H1 (cell line): Measurements from ENCODE around the gene GXYLT2. TPM values are rescaled to one million over a fixed set of nuclear protein-coding genes. Genes with fewer than 3 reads are reported as not detected.

Source experiments
- CTCF ChIA-PET: fragments of 300-600 bp; sonication (Branson Sonifier 250); formaldehyde crosslinking; loops from one replicate; lab custom pipeline; 2021; ENCODE audit not compliant: partially characterized antibody; lab: Charles Lee
- POLR2A ChIA-PET: fragments of 300-600 bp; sonication (Branson Sonifier 250); formaldehyde crosslinking; loops from one replicate; lab custom pipeline; 2021; ENCODE audit warnings: inconsistent platforms; ENCODE audit not compliant: partially characterized antibody; lab: Charles Lee
- DNase-seq, 2 experiments: peaks; one replicate each; pipeline versions ENCODE4 v3.0.0 to v3.0.0-alpha.2; 2010 to 2022; ENCODE audit warnings: low spot score in 2 of 2, low read depth in 1 of 2, mixed read lengths in 1 of 2
- FAIRE-seq: peaks from 2 replicates; lab custom pipeline; 2011; peaks lifted over from hg19 to GRCh38; lab: Jason Lieb, UNC
- H2AFZ ChIP-seq: 2 replicates; pipeline ENCODE4 v1.8.1; 2012; ENCODE audit warnings: low read length, inconsistent platforms
- H2AK5ac ChIP-seq: 2 replicates; pipeline ENCODE4 v1.6.1; 2013; ENCODE audit warnings: low read depth, low read length
- H2BK120ac ChIP-seq: replicated peaks from 2 replicates; pipeline ENCODE3; 2013; ENCODE audit warnings: low read depth, low read length, inconsistent platforms
- H2BK12ac ChIP-seq: 2 replicates; pipeline ENCODE4 v1.6.1; 2013; ENCODE audit warnings: low read depth, low read length
- H2BK15ac ChIP-seq: 2 replicates; pipeline ENCODE4 v1.6.1; 2013; ENCODE audit warnings: low read length
- H2BK20ac ChIP-seq: 2 replicates; pipeline ENCODE4 v1.6.1; 2013; ENCODE audit warnings: low read length
- H2BK5ac ChIP-seq: 2 replicates; pipeline ENCODE4 v1.6.1; 2013; ENCODE audit warnings: low read depth, low read length
- H3K14ac ChIP-seq: 2 replicates; pipeline ENCODE4 v1.6.1; 2013; ENCODE audit warnings: inconsistent platforms; ENCODE audit not compliant: insufficient read length
- H3K18ac ChIP-seq: 2 replicates; pipeline ENCODE4 v1.6.1; 2013; ENCODE audit warnings: low read length; ENCODE audit errors: extremely low read depth
- H3K23ac ChIP-seq: 2 replicates; pipeline ENCODE4 v1.6.1; 2013; ENCODE audit warnings: inconsistent platforms; ENCODE audit not compliant: insufficient read length
- H3K23me2 ChIP-seq: 2 replicates; pipeline ENCODE4 v1.6.1; 2013; ENCODE audit warnings: low read depth, low read length
- H3K27ac ChIP-seq: 2 replicates; pipeline ENCODE4 v1.6.1; 2011; ENCODE audit warnings: low read depth, low read length, inconsistent platforms
- H3K27me3 ChIP-seq, 4 experiments: replicated peaks in 1 of 4; 1 replicate in 1 of 4; 2 replicates in 3 of 4; pipeline versions ENCODE4 v1.6.1 to v1.8.1; 2011 to 2013; ENCODE audit warnings: low read length in 3 of 4, mild to moderate bottlenecking in 3 of 4, inconsistent platforms in 2 of 4, mixed read lengths in 2 of 4, moderate library complexity in 1 of 4; ENCODE audit not compliant: control insufficient read depth in 3 of 4, insufficient read depth in 3 of 4; ENCODE audit errors: extremely low read depth in 1 of 4
- H3K36me3 ChIP-seq, 4 experiments: 2 replicates each; pipeline versions ENCODE4 v1.6.1 to v1.8.1; 2011 to 2013; ENCODE audit warnings: mild to moderate bottlenecking in 4 of 4, low read length in 3 of 4, moderate library complexity in 2 of 4, control low read depth in 1 of 4, inconsistent platforms in 1 of 4; ENCODE audit not compliant: insufficient read depth in 4 of 4, control insufficient read depth in 2 of 4
- H3K4ac ChIP-seq: replicated peaks from 2 replicates; pipeline ENCODE3; 2013; ENCODE audit warnings: low read length, low read depth, mixed read lengths, inconsistent platforms; ENCODE audit not compliant: insufficient read length
- H3K4me1 ChIP-seq, 4 experiments: replicated peaks in 1 of 4; 1 replicate in 1 of 4; 2 replicates in 3 of 4; pipeline versions ENCODE4 v1.6.1 to v1.8.1; 2011 to 2013; ENCODE audit warnings: low read length in 3 of 4, inconsistent platforms in 2 of 4, mixed read lengths in 1 of 4; ENCODE audit not compliant: insufficient read depth in 4 of 4, control insufficient read depth in 3 of 4
- H3K4me2 ChIP-seq, 2 experiments: 2 replicates each; pipeline versions ENCODE4 v1.6.1 to v1.8.1; 2011 to 2013; ENCODE audit warnings: low read depth in 2 of 2, low read length in 2 of 2, control low read depth in 1 of 2, inconsistent platforms in 1 of 2, mild to moderate bottlenecking in 1 of 2; ENCODE audit not compliant: insufficient read depth in 1 of 2
- H3K4me3 ChIP-seq, 4 experiments: fragments of 200-600, 300-600 bp in 1 of 4; sonication (generic), shearing (Covaris generic), sonication (Bioruptor Twin) in 1 of 4; 2 replicates each; pipeline versions ENCODE4 v1.5.1 to v1.8.1; 2011 to 2016; ENCODE audit warnings: low read length in 4 of 4, low read depth in 3 of 4, control low read depth in 2 of 4, inconsistent platforms in 2 of 4, mild to moderate bottlenecking in 2 of 4, mixed read lengths in 1 of 4, moderate library complexity in 1 of 4; ENCODE audit not compliant: insufficient read depth in 2 of 4; ENCODE audit errors: extremely low read depth in 1 of 4
- H3K56ac ChIP-seq: replicated peaks from 2 replicates; pipeline ENCODE3; 2013; ENCODE audit warnings: low read depth, mild to moderate bottlenecking, mixed read lengths, low read length, inconsistent platforms; ENCODE audit not compliant: insufficient read length
- H3K79me1 ChIP-seq: 2 replicates; pipeline ENCODE4 v1.6.1; 2013; ENCODE audit warnings: low read depth, low read length, control low read depth
- H3K79me2 ChIP-seq, 2 experiments: 2 replicates each; pipeline versions ENCODE4 v1.6.1 to v1.8.1; 2012 to 2013; ENCODE audit warnings: low read length in 2 of 2, mild to moderate bottlenecking in 2 of 2, inconsistent platforms in 1 of 2; ENCODE audit not compliant: insufficient read depth in 2 of 2, control insufficient read depth in 1 of 2
- H3K9ac ChIP-seq, 4 experiments: replicated peaks in 1 of 4; 1 replicate in 1 of 4; 2 replicates in 3 of 4; pipeline versions ENCODE4 v1.6.1 to v1.8.1; 2011 to 2013; ENCODE audit warnings: low read depth in 3 of 4, low read length in 3 of 4, control low read depth in 2 of 4, mild to moderate bottlenecking in 2 of 4, moderate library complexity in 2 of 4, inconsistent platforms in 1 of 4; ENCODE audit errors: extremely low read depth in 1 of 4
- H3K9me3 ChIP-seq, 2 experiments: 2 replicates each; pipeline versions ENCODE4 v1.6.1 to v1.8.1; 2012 to 2013; ENCODE audit warnings: mild to moderate bottlenecking in 2 of 2, moderate library complexity in 2 of 2, control low read depth in 1 of 2, inconsistent platforms in 1 of 2, low read depth in 1 of 2, low read length in 1 of 2, mixed read lengths in 1 of 2; ENCODE audit not compliant: insufficient read depth in 2 of 2
- H4K20me1 ChIP-seq, 2 experiments: replicated peaks in 1 of 2; 2 replicates each; pipeline versions ENCODE3 to v1.8.1; 2011 to 2013; ENCODE audit warnings: inconsistent platforms in 2 of 2, low read length in 2 of 2, mild to moderate bottlenecking in 1 of 2; ENCODE audit not compliant: insufficient read depth in 2 of 2, control insufficient read depth in 1 of 2
- H4K5ac ChIP-seq: 2 replicates; pipeline ENCODE4 v1.6.1; 2013; ENCODE audit warnings: low read length, low read depth, mixed read lengths, inconsistent platforms; ENCODE audit not compliant: insufficient read length
- H4K8ac ChIP-seq: 2 replicates; pipeline ENCODE4 v1.8.0; 2013; ENCODE audit warnings: mild to moderate bottlenecking, moderate library complexity, low read length, inconsistent platforms; ENCODE audit not compliant: insufficient read depth; ENCODE audit errors: extremely low read depth
- H4K91ac ChIP-seq: replicated peaks from 2 replicates; pipeline ENCODE3; 2013; ENCODE audit warnings: low read length, mixed read lengths, inconsistent platforms; ENCODE audit not compliant: insufficient read length
- ASH2L ChIP-seq: fragments of 200-600, 300-600 bp; sonication (generic); IDR thresholded peaks from one replicate; pipeline ENCODE4 v1.7.1; 2017; ENCODE audit warnings: low read length
- EZH2 ChIP-seq: fragments of 200-600 bp; sonication (generic); IDR thresholded peaks from 2 replicates; pipeline ENCODE4 v1.7.1; 2012; ENCODE audit warnings: low read depth, mild to moderate bottlenecking, moderate library complexity, low read length, inconsistent platforms; ENCODE audit not compliant: severe bottlenecking
- GABPA ChIP-seq: IDR thresholded peaks from 2 replicates; pipeline ENCODE4 v1.6.1; 2011; ENCODE audit warnings: mild to moderate bottlenecking, low read length, moderate library complexity, borderline replicate concordance; ENCODE audit not compliant: insufficient read depth
- GTF2F1 ChIP-seq: IDR thresholded peaks from 2 replicates; pipeline ENCODE4 v1.6.1; 2012; ENCODE audit warnings: low read depth, low read length, improper control_type of control experiment, borderline replicate concordance
- POLR2A ChIP-seq, 2 experiments: IDR thresholded peaks; 1 replicate in 1 of 2; 2 replicates in 1 of 2; pipeline ENCODE4 v1.6.1; 2011; ENCODE audit warnings: low read depth in 2 of 2, low read length in 2 of 2, mild to moderate bottlenecking in 2 of 2; ENCODE audit errors: control extremely low read depth in 1 of 2
- TEAD4 ChIP-seq: IDR thresholded peaks from 2 replicates; pipeline ENCODE4 v1.6.1; 2012; ENCODE audit warnings: low read depth, low read length, inconsistent platforms, mixed read lengths
- WGBS, 2 experiments: shearing (Covaris generic) in 1 of 2; methylation state at CpG; one replicate each; pipeline versions ENCODE4 v1.1.6 to v1.1.7; 2013 to 2015; ENCODE audit warnings: low lambda C conversion rate in 2 of 2, mixed read lengths in 2 of 2, inconsistent platforms in 1 of 2, low coverage in 1 of 2, missing lambda C conversion rate in 1 of 2; ENCODE audit not compliant: insufficient replicate concordance in 2 of 2, insufficient coverage in 1 of 2, insufficient read length in 1 of 2; ENCODE audit errors: extremely low coverage in 1 of 2, missing lambda C conversion rate in 1 of 2; 5-methylcytosine and 5-hydroxymethylcytosine counted together
- polyA plus RNA-seq, 7 experiments: library from polyadenylated mRNA; depleted of rRNA in 3 of 7; stranded (reverse) in 5 of 7; unstranded in 2 of 7; fragments of >200 nt in 5 of 7; fragments of 200-250 nt in 2 of 7; gene quantifications; 1 replicate in 5 of 7; 2 replicates in 1 of 7; 4 replicates in 1 of 7; pipeline versions ENCODE4 v1.2.1 to v1.2.3, GENCODE V29; 2011 to 2013; ENCODE audit warnings: missing spikeins in 2 of 7, mixed read lengths in 2 of 7
- total RNA-seq: library from RNA; stranded (reverse); fragmentation: NEBNext Ultra II Directional; extraction: Animal tissue kit (Norgen Biotek cat#: 25700); gene quantifications from 2 replicates; pipeline ENCODE4 v1.2.1, GENCODE V29; 2021
- TF ChIP-seq, protein P1 (sequence below): IDR thresholded peaks from 2 replicates; pipeline ENCODE4 v1.6.1; 2011; ENCODE audit warnings: low read length, improper control_type of control experiment
- TF ChIP-seq, protein P2 (sequence below): IDR thresholded peaks from 2 replicates; pipeline ENCODE4 v1.6.1; 2012; ENCODE audit warnings: low read length, inconsistent platforms

GXYLT2 gene
- total and polyA plus RNA-seq, 2 of the 8 experiments (the other 6 are each of a cell fraction or from before 2014, with no cell fraction given), result 1.8 to 5.6 TPM

DNA sequence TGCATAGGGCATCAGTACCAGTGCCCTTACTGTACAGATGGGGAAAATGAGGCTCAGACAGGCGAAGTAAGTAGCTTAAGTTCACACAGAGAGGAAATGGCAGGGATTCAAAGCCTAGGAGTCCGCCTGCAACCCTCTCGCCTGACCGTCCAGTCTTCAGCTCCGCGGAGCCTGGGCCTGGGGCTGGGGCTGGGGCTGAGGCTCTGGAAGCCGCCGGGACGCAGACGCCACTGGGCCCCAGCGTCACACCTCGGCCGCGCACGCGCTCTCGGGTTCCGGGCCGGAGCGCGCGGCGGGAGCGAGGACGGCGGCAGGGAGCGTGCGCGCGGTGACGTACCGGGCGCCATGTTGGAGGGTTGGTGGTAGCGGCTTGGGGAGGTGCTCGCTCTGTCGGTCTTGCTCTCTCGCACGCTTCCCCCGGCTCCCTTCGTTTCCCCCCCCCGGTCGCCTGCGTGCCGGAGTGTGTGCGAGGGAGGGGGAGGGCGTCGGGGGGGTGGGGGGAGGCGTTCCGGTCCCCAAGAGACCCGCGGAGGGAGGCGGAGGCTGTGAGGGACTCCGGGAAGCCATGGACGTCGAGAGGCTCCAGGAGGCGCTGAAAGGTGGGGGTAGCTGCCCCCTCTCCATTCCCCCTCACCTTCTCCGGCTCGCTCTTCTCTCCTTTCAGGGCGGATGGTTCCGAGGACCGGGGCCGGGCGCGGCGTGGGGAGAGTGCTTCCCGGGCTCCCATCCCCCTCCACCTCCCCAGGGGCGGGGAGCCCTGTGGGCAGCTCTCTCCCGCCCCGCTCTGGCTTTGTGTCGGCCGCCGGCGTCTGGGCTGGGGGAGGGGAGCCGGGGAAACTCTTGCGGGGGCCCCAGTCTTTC lies 108.9 kb downstream of the GXYLT2 start, which contains the start of gene PPP4R2:
Gene PPP4R2, plus strand, starts transcription at position 339 of the 861 bp plus-strand sequence. Its CDS starts 227 bp downstream, at position 566.
- Histone ChIP-seq H4K20me1 (peaks cover 18% of the 10 kb centered on the region in 2 experiments), H3K27ac (peak within 1 kb of the TSS; percentile 98), H3K9ac (peak within 1 kb of the TSS; percentile 91 to 97 (median 96)), H3K4me2 (peak within 1 kb of the TSS; percentile 79 to 87), H2AFZ (peak within 1 kb of the TSS; percentile 90), H3K56ac (peak within 1 kb of the TSS; percentile 73), H3K79me1 (no peaks in the 10 kb centered on the region), H3K79me2 (peaks cover 35 to 46% of the 10 kb centered on the region in 2 experiments), H3K4ac (peak within 1 kb of the TSS; percentile 94), H3K4me1 (peaks cover 0 to 6% (median 2%) of the 10 kb centered on the region in 4 experiments; a peak in 5 of 7 replicates), H3K23me2 (0 out of 2 replicates have a peak, but pooled peaks cover 4% of the 10 kb centered on the region), H2AK5ac (peak within 1 kb of the TSS; percentile 98), H3K14ac (no peak within 1 kb of the TSS), H3K23ac (no peak within 1 kb of the TSS), H3K36me3 (peaks cover 6 to 37% (median 12%) of the 10 kb centered on the region in 4 experiments; a peak in 5 of 8 replicates), H2BK5ac (peak within 1 kb of the TSS; percentile 96), H2BK20ac (no peak within 1 kb of the TSS), H4K91ac (peak within 1 kb of the TSS; percentile 91), H2BK12ac (peak within 1 kb of the TSS; percentile 88), H3K27me3 (no peaks in the 10 kb centered on the region), H3K18ac (peak within 1 kb of the TSS; percentile 99), H3K4me3 (peak within 1 kb of the TSS; percentile 89 to 100 (median 95)), H2BK15ac (peak within 1 kb of the TSS; percentile 98; the same call in 1 of the 2 replicates), H4K5ac (peak within 1 kb of the TSS; percentile 98), H4K8ac (peak within 1 kb of the TSS; percentile 99), H3K9me3 (no peaks in the 10 kb centered on the region), H2BK120ac (peak within 1 kb of the TSS; percentile 50)
- FAIRE-seq (no peak), DNase-seq (peak; percentile 57 to 94)
- ChIA-PET CTCF (interaction anchor here (0.6 to 3.5 kb wide), 9 partner anchors 9 to 50 kb away, joined by 3 to 13 read pairs (median 4); no protein-coding TSS in a partner anchor), POLR2A (interaction anchor here (0.6 to 3.8 kb wide), 31 partner anchors 9 to 109 kb away, joined by 3 to 16 read pairs (median 4); partner anchors contain the start of gene GXYLT2)
- 3% methylated on average over 34 of the region's 75 CpGs; no CpG with 5 or more reads in 1 of the 2 experiments for WGBS, 2 experiments
- TF ChIP-seq GTF2F1, result no peak; the same call in 1 of the 2 replicates
- no peak for TF ChIP-seq EZH2
- no peak for TF ChIP-seq ASH2L
- TF ChIP-seq GABPA, result no peak
- TF ChIP-seq, protein P1, sequence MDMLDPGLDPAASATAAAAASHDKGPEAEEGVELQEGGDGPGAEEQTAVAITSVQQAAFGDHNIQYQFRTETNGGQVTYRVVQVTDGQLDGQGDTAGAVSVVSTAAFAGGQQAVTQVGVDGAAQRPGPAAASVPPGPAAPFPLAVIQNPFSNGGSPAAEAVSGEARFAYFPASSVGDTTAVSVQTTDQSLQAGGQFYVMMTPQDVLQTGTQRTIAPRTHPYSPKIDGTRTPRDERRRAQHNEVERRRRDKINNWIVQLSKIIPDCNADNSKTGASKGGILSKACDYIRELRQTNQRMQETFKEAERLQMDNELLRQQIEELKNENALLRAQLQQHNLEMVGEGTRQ, result no peak
- peak; percentile 92 to 98 for TF ChIP-seq POLR2A (IDR thresholded peaks at IDR 0.05; ENCODE audit: control extremely low read depth in 1 of 2, low read depth in 2 of 2, low read length in 2 of 2)
- TF ChIP-seq, protein P2, sequence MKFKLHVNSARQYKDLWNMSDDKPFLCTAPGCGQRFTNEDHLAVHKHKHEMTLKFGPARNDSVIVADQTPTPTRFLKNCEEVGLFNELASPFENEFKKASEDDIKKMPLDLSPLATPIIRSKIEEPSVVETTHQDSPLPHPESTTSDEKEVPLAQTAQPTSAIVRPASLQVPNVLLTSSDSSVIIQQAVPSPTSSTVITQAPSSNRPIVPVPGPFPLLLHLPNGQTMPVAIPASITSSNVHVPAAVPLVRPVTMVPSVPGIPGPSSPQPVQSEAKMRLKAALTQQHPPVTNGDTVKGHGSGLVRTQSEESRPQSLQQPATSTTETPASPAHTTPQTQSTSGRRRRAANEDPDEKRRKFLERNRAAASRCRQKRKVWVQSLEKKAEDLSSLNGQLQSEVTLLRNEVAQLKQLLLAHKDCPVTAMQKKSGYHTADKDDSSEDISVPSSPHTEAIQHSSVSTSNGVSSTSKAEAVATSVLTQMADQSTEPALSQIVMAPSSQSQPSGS, result no peak
- TF ChIP-seq TEAD4, result no peak
